ENCODE measurements around the gene CLSTN2. TPM values are rescaled to one million over a fixed set of nuclear protein-coding genes. Genes with fewer than 3 reads are reported as not detected.
A peak's percentile ranks its signal among the peaks of the same experiment; 100 is the strongest.

Gene CLSTN2
- total RNA-seq, 1 experiment from 2014 or later, result not detected

DNA sequence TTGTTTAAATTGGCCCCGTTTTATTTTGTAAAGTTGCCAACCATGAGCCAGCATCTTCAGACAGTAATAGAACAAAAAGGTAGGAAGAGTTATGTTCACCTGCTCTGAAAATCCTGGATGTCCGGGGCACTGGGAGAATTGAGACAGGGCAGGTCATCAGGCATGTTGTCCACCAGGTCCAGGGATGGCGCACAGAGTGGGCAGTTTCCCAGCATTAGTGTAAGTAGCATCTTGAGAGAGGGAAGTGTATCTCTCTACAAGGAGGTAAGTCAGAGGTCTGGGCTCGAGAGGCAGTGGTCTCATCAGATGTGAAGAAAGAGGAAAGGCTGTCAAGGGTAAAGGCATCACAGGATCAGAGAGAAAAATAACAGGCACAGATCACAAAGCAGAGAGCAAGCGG lies 339.4 kb downstream of the CLSTN2 start:
- DNase-seq (ENCODE audit: low spot score), result no peak

DNA sequence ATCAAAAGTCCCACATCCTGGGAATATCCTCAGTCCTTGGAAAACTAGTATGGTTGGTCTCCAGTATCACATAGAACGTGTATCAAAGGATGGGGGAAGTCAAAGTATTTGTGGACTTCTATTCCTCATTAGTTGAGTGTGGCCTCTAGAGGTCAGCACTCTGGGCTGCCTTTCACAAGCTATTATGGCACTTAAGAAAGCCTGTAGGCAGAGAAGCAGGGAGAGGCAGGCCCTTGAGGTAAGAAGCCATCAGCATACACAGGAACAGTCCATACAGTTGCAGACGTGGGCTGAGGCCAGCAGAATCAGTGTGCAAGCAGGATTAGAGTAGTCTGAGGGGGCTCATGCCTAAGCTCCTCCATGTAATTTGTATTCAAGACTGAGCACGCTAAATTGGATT lies 341.7 kb downstream of the CLSTN2 start:
- peak; percentile 49 for DNase-seq (ENCODE audit: low spot score)

DNA sequence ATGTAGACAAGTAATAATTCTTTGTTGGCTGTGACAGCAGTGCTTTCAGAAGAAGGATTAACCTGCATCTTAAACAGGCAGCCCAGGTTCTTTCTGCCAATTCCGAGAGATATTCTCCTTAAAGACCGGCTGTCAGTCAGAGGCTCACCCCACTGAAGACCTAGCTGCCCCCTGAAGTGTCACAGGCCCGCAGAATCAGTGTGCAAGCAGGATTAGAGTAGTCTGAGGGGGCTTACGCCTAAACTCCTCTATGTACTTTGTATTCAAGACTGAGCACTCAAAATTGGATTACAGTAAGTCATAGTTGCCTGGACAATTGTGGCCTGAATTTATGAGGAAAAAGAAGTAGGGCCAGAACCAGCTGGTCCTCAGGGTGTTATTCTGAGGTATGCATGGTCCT lies 342.9 kb downstream of the CLSTN2 start:
- DNase-seq (ENCODE audit: low spot score), result no peak

DNA sequence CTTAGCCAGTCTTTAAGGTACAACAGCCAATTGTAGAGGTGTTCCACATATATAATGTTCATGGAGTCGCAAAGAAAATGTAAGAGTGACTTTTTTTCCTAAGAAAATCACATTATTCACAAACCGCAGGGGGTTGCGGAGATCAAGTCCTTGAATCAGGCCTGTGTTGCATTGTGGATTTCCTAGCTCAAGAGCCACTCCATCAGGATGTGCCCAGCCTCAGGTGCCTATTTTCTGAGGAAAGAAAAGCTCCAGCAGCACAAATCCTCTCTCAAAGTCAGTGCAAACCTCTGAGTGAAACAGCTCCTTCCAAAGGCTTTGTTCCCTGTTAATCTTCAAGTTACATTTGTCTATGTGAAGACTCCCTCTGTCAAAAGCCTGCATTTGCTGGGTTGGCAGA lies 349.4 kb downstream of the CLSTN2 start:
- no peak for DNase-seq (ENCODE audit: low spot score)

DNA sequence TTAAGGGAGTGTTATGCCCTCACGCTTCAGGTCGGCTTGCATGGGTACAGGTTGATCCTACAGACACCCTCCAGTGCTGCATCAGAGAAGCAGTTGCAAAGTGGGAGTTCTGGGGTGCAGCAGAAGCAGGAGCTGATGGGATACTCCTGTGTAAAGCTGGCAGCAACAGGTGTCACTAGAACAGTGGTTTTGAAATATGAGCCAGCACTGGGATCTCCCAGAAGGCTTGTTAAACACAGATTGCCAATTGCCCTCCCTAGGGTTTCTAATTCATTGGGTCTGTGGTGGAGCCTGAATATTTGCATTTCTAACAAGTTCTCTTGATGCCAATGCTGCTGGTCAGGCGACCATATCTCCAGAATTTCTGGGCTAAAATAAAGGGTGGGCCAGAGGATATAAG lies 350.4 kb downstream of the CLSTN2 start:
- DNase-seq (ENCODE audit: low spot score), result no peak

DNA sequence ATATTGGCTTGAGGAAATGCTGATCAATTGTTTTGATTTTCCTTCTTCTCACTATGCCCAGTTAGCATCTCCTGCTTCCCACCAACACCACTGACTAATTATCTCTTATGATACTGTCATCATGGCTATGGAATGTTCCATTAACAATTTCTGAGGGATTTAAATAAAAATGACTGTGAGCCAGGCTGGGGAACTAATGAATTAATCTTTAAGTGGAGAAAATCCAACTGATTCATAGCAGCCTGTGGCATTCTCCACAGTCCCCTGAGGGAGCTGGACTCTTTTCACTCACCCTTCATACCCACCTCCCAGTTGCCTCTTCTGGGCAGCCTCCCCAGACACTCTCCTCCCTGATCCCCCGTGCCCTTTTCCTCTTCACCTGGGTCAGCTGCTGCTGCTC lies 353.6 kb downstream of the CLSTN2 start:
- DNase-seq (ENCODE audit: low spot score), result no peak

DNA sequence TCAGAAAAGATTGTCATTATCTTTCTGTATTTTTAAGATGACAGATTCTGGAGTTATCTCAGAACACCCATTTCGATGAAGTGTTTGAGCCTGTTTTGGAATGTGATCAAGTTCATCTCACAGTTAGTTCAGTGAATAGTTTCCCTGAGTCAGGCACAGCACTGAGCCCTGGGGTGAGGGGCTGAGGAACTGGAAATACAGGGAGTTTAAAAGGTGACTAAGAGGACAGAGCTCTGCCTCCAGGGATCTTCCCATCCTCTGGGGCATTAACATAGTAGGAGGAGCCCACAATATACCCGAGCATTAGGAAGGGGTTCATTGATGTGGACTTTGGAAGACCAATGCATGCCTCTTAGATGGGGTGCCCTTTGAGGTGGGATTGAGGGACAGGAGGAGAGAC lies 355.1 kb downstream of the CLSTN2 start:
- DNase-seq (ENCODE audit: low spot score), result no peak

DNA sequence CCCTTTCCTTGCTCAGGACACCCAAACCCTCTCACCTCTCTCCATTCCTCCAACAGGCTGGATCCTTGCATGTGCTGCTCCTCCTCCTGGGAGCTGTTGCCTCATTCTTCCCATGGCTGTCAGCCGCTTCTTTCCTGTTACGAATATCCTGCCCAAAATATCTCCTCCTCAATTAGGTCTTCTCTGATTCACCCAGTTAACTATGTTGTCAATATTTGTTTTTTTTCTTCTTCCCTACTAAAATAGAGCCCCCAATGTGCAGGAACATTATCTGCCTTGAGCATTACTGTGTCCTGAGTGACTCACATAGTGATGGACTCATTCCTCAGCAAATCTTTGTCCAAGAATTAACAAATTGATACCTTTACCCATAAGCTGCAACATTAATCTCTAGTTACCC lies 357.2 kb downstream of the CLSTN2 start:
- no peak for DNase-seq (ENCODE audit: low spot score)

DNA sequence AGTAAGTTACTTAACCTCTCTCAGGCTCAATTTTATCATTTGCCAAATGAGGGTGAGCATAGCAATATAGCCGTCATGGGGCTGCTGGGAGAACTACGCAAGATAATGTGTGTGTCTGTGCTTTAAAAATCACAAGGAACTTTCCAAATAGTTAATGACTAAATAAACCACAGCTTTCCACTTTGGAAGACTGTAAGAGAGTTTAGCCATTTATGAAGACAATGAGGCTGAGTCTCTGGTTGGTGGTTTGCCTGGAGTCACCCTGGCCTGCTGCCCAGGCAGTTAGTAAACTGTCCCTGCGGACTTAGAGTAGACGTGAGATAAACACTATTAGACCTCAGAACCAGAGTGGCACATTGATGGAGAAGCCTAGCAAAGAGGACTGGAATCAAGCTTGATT lies 357.7 kb downstream of the CLSTN2 start:
- DNase-seq (ENCODE audit: low spot score), result no peak

DNA sequence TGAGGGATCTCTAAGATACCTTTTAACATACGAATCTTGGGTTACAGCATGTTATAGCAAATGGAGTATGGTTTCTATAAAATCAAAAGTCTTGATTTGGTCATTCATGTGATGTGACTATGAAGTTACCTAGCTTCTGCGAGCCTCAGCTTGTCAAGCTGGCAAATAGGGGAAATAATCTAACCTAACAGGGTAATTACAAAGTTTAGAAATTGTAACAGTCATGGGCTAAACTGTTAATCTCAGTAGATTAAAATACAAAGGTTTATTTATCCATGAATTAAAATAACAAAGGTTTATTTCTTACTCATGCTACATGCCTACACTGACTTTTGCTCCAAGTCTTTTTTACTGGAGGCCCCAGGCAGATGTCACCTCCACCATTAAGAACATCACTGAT lies 359.1 kb downstream of the CLSTN2 start:
- DNase-seq (ENCODE audit: low spot score), result no peak

DNA sequence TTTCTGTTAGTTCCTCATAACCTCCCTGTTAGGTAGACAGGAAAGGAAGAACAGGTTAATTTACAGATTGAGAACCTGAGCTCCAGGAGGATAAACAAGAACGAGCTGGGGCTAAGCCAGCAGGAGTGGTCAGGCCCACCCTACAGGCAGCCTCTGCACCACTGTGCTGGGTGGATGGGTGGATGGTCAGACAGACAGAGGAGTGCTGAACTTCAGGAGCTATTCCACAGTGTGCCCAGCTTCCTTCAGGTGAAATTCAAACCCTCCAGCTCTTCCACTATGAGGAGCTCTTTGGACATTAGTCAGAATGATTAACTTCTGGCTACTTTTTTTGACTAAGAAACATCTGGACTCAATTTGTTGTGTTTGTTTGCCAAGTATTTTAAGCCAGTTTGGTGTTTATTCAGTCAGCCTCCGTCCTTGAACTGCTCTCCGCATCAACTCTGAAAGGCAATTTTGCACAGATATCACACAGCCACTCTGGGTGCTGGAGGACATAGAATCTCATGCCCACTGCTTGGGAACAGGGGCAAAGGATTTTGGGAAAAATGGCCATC lies 361.9 kb downstream of the CLSTN2 start:
- no peak for DNase-seq (ENCODE audit: low spot score)

DNA sequence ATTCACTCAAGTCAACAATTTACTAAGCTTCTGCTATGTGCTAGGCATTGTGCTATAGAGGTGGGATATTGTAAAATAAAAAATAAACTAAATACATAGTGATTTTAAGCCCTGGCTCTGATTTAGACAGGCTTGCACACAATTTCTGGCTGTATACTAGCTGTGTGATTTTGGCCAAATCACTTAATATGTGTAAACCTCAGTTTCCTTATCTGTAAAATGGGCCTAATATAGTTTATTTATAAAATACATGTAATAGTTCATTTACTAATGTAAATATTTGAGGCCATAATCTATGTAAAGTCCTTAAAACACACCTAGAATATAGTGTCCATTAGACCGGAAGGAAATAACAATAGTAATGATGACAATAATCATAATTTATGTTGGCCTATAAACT lies 363.1 kb downstream of the CLSTN2 start:
- DNase-seq (ENCODE audit: low spot score), result no peak

DNA sequence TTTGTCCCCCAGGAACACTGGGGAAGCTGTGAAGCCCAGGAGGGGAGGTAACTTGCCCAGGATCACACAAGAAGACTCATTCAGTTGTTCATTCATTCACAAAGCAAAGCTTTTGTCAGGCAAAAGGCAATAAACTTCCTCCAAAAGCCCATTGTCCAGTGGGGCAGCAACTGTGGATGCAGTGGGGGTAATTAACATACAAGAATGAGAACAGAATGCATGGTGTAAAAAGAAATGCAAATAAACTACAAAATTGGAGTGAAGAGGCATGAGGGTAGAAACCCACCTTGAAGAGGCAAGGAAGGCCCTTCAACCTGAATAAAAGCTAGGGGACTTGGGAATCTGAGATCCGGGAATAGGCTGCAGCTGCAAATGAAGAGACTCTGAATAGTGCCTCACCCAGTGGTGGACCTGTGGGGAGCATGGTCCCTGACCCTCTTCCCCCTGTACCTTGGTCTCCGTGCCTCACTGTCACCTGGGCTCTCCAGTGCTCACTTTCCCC lies 363.6 kb downstream of the CLSTN2 start:
- DNase-seq (ENCODE audit: low spot score), result no peak

DNA sequence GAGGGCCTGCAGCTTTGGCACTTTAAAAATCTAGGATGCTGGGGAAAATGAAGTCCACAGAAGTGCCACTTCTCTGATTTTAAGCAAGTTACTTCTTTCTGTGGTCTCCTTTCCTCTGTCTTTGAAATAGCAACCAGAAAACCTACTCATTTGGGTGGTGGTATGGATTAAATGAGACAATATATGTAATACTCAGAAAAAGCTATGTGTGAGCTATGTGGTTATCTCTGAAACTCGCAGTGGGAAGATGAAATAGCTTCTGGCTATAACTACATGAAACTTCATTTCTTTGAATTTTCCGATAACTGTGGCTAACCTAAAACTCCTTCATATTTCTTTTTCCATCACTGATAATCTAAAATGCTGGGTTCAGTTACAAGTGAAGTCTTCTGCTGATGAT lies 368.9 kb downstream of the CLSTN2 start:
- no peak for DNase-seq (ENCODE audit: low spot score)

DNA sequence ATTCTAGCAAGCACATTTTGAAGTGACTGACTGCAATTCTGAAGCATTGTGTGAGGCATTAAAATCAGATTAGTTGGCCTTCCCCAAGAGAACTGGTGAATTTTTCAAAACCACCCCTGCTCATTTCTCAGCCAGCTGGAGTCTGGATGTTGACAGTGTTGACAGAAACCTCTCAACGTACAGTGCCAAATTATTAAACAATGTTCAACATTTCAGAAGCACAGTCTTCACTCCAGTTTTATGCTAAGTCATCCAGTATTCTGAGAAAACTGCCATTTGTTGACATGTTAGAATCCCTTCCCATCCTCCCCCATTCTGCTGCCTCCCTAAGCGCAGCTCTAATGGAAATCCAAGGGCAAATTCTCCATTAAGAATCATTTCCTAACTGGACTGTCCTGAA lies 373.6 kb downstream of the CLSTN2 start:
- DNase-seq (ENCODE audit: low spot score), result no peak

DNA sequence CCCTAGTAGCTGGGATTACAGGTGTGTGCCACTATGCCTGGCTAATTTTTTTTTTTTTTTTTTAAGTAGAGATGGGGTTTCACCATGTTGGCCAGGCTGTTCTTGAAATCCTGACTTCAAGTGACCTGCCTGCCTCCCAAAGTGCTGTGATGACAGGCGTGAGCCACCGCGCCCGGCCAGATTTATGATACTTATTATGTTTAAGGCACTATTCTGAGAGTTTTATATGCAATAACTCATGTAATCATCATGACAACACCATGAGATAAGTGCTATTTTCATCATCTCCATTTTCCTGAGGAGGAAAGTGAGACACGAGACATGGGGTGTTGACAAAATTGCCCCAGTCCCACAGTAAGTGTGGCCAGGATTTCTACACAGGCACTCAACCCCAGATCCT lies 376.4 kb downstream of the CLSTN2 start:
- DNase-seq (ENCODE audit: low spot score), result no peak

DNA sequence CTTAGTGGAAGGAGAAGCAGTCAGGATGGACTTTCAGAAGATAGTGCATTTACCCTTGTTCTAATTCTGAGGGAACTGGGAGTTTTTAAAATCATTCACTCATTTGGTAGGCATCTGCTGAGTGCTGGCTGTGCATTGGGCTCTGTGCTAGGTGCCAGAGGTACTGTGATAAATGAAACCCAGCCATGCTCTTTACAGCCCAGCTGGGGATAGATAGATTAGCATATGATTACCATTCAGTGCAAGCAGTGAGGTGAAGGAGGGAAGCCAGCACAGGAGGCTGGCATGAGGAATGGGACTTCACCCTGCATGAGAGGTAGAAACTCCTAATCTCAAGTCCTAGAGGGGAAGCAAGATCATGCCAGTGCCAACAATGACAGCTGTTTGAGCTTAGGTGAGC lies 381.0 kb downstream of the CLSTN2 start:
- DNase-seq (ENCODE audit: low spot score), result no peak

DNA sequence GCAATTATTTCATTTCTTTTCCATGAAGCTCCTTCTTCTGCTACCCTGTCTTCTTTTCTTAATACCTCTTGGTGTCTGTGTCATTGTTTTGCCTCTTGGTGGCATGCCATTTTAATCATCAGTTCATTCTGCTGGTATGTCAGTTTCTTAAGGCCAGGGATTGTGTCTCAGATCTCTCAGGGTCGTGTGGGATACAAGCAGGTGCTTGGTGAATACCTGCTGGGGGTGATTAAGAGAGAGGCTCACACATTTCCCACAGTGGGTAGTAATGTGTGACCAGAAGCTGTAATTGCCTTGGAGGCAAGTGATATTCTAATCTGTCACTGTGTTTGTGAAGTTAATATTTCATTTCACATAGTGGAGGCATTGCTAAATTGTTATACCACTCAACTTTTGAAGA lies 381.5 kb downstream of the CLSTN2 start:
- no peak for DNase-seq (ENCODE audit: low spot score)

DNA sequence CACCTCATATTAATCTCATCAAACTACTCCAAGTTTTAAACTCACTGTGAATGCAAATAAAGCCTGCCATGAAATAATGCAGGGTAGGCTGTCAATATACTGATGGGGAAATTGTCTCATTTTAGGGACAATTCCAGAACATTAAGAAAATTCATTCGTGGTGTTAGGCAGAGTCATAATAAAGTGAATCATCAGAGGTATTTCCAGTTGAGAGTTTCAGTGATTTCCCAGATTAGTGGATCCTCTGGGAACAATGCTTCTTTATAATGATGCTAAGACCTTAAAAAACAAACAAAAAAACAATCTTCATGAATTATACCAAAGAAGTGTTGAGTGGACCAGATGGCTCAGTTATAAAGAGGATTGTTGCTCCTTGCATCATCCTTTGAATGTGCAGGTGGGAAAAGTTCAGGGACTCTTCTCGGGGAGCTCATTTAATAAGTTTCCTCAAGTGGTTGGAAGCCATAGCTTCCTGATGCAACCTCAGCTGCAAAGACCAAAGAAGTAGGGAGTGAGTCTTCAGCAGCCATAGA lies 381.9 kb downstream of the CLSTN2 start:
- DNase-seq (ENCODE audit: low spot score), result no peak

DNA sequence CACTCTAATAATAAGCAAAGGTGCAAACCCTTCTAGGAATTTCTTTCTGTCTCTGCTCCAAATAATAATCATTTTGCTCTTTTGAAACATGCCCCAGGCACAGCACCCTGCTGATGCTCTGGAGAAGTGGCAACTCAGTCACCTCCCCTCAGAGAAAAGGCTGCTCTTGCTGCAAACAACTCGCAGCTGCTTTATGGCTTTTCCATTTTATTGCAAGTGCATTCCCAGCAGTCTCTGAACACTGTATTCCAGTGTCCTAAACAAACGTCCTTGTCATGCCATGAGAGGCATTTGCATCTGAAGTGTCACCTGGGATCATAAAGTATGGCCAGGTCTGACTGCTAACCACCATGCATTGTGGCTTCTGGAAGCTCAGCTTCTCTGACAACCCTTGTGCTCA lies 384.8 kb downstream of the CLSTN2 start:
- DNase-seq (ENCODE audit: low spot score), result no peak

DNA sequence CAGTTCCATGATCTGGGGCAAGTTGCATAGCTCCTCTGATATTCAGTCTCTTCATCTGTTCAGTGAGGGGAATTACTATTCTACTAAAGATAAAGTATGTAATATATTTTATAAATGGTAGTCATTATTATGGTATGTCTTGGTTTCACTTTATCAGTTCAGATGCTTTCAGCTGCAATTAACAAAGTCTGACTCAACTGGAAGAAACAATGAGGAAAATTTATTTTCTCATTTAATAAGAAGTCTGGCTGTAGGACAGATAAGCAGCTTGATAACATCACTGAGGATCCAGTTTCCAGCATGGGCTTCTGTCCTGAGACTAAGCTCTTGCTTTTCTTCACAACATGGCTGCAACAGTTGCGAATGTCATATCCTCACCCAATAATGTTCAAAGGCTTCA lies 388.6 kb downstream of the CLSTN2 start:
- DNase-seq (ENCODE audit: low spot score), result no peak

DNA sequence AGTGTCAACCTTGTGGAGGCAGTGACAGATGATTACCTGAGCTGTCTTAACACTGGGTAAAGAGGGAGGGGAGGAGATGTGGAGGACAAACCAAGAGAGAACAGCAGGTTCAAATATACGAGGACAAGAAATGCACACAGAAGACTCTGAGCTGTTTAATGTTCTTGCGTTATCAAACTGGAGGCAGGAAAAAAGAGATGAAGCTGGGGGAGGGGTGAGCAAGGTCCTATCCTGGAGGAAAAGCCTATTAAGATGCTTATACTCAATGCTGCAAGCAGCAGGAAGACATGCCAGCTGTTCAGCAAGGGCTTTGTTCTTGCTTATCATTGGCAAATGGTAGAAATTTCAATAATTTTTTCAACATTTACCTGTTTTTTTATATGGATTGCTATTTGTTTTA lies 397.1 kb downstream of the CLSTN2 start:
- DNase-seq (ENCODE audit: low spot score), result no peak

DNA sequence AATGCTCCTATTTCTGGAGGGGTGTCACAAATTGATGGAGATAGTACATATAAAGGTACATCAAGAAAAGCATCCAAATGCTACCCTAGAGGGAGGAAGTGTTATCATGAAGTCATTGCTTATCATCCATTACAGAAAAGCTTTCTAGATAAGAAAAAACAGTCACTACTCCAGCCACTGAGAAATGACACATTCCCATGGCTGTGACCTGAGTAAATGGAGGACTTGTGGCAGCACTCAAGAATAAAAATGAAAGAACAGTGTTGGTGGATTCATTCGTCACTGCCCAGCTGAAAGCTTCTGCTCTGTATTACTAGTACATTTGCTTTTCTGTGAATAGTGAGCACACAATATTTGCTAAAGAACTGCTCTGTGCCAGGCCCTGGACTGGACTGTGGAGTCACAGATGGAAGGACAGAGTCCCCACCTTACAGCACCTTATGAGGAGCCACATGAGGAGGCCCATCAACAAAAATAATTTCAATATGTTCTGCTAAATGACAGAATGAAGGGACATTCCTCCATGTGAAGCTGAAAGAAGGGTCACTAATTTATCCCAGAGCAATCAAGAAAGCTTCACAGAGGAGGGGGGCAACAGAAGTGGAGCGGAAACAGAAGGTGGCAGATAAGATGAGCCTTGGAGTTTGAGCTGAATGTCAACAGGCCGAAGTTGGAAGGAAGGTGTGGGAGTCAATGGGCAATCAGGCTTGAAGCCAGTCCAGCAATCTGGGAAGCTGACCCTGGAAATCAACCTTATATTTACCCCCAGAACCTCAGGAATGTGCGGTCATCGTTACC lies 399.3 kb downstream of the CLSTN2 start:
- no peak for DNase-seq (ENCODE audit: low spot score)

All from HT-29 (cell line).